GM19468 (cell line): ENCODE measurements around the gene WDR87.
"Not testable (repeated sequence)": the region's sequence is repeated elsewhere in the genome, so short reads cannot be mapped to it uniquely, and the experiment has no call there.

Experiments used
- ATAC-seq: cut with Tn5 transposase; IDR thresholded peaks from one replicate; pipeline ENCODE4 v1.9.1; 2021; ENCODE audit warnings: mild to moderate bottlenecking, moderate library complexity, moderate number of reproducible peaks; ENCODE audit not compliant: unreplicated experiment; ENCODE audit errors: extremely low read depth

WDR87 gene

GRCh38 chr19:37931881-37932655 is 25.7 kb upstream of the WDR87 start:
- ATAC-seq, result no peak

DNA sequence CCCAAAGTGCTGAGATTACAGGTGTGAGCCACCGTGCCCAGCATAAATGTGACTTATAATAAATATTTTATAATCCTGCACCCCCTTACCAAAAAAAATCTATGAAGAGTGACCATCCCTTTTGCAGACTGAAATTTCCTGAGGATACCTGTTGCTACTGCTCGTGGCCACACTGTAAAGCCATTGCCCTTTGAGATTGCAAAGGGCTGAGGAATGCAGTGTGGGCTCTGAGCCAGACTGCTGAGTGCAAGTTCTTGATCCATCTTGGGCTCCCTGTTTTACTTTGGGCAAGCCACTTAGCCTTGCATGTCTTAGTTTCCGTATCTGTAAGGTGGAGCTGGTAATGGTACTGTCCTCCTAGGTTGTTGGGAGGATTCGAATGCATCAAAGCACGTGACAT is 24.0 kb upstream of the WDR87 start:
- no peak for ATAC-seq

DNA sequence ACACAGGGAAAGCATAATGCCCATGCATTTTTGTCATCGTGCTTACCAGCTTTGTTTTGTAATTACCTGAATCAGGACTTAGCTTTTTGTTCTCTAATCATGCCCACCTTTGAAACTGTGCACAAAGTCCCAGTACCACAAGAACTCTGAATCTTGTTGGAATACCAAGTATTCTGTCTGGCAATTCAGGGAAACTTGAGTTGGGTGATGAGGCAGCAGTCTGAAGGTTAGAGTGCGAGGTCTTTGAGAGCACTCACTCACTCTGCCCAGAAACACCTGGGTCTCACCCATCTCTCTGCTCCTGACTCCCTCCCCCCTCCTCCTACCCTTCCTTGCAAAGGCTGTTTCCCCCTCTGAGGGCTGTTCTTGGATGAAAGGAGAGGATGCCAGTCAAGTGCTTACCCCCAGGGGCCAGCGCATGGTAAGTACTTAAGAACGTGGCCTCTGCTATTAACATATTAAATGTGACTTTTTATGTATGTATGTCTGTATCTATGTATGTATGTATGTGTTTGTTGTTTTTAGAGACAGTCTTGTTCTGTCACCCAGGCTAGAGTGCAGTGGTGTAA is 23.0 kb upstream of the WDR87 start:
- no peak for ATAC-seq

DNA sequence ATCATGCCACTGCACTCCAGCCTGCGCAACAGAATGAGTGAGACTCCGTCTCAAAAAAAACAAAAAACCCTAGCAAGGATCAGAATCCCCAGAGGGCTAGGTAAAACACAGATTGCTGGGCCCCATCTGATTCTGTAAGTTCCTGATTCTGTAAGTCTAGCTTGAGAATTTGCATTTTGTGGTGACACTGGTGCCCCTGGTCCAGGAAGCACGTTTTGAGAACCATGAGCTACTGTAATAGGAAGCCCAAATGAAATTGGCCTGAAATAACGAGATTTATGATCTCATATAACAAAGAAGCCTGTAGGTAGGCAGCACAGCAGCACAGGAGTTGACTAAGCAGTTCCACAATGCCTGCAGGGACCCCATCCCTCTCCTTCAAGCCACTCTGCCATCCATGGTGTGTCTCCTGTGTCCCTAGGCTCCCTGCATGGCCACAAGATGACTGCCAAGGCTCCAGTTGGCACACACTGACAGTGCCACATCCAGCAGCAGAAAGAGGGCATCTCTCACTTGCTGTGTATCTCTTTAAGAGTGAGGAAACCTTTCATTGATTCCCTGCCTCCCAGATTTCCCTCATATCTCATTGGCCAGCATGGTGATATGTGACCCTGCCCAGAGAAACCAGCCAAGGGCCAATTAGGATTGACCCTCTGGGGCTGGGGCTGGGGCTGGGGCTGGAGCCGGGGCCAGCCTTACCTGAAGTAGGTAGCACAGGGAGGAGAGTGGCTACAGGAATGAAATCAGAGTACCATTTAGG is 22.3 kb upstream of the WDR87 start:
- ATAC-seq, result peak; percentile 65

GRCh38 chr19:37926711-37927110 is 20.3 kb upstream of the WDR87 start:
- no peak for ATAC-seq

DNA sequence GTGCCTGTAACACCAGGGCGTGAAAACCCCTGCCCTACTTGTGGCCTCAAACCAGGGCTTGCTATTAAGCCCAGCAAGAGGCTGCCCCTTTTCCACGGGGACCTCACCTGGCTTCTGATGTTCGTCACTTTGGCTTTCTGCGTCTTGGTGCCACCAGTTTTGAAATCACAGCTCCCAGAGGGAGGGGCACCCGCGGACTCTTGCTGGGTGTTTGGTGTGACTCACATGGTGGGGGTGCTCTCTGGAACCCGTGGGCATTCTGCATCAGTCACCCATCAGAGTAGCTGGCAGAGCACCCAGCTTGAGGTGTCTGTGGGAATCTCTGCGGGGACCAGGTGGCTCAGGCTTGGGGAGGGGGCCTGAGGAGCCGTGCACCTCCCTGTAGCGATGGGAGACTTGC is 19.9 kb upstream of the WDR87 start:
- ATAC-seq, result no peak

DNA sequence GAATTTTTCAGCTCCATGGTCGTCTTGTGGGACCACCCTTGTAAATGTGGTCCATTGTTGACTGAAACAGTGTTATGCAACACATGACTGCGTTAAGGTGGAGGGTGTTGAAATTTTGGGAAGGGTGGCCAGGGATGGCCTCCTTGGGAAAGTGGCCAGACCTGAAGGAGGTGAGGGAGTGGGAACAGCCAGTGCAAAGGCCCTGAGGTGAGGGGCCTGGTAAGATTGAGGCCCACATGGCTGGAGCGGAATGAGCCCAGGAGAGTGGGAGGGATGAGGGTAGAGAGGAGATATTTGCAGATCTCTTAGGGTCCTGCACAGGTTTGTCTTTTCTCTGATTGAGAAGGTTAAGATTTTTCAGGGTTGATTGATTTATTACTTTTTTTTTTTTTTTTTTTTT is 18.8 kb upstream of the WDR87 start:
- ATAC-seq, result no peak

- ATAC-seq, result not testable (repeated sequence)
These were observed 18.2 kb upstream of the WDR87 start for GRCh38 chr19:37924573-37924972.

GRCh38 chr19:37920591-37921450 is 14.4 kb upstream of the WDR87 start:
- no peak for ATAC-seq

GRCh38 chr19:37914908-37915307 is 8.5 kb upstream of the WDR87 start:
- ATAC-seq, result no peak

GRCh38 chr19:37909661-37910199 is 3.3 kb upstream of the WDR87 start:
- no peak for ATAC-seq

- no peak for ATAC-seq
These were observed 1.5 kb upstream of the WDR87 start for GRCh38 chr19:37907735-37908455.

GRCh38 chr19:37906869-37907734 is 708 bp upstream of the WDR87 start, which contains the start of gene SIPA1L3:
TSS of gene SIPA1L3 (plus strand) at chr19:37907208. CDS start at chr19:38081566, 174,358 bp downstream.
- peak; percentile 93 for ATAC-seq

DNA sequence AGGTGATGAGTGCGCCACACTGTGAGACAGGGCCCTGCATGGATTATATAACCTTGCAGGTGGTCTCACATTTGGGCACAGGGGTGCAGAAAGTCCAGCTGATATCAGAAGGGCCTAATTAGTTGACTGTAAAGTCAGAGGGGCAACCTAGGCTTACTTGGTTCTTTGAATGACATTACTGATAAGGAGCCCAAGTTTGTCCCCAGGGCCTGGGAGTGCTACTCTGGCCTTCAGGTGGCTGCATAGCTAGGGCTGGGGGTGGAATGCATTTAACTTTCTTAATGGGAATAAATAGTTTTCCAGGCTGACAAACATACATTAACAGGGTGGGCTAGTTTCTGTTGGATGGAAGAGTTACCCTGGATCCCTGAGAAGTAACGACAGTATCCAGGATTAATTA is 3.3 kb downstream of the WDR87 start:
- ATAC-seq, result no peak

DNA sequence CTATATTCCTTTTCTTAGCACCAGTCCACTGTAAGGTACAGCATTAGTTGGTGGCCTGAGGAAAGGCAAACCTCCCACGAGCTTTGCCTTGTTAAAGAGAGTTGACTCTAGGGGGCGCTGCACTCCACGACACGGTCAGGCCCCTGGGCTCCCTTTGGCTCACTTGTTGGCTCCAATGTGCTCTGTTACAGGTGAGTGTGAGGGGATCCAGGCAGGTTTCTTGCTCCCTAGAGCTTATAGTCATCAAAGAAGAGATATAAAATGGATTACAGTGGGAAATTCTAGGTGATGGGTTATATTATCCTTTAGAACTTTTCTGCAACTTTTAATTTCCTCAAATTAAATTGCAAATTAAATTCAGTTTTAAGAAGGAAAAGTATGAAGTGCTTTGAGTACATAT is 3.7 kb downstream of the WDR87 start:
- ATAC-seq, result no peak

DNA sequence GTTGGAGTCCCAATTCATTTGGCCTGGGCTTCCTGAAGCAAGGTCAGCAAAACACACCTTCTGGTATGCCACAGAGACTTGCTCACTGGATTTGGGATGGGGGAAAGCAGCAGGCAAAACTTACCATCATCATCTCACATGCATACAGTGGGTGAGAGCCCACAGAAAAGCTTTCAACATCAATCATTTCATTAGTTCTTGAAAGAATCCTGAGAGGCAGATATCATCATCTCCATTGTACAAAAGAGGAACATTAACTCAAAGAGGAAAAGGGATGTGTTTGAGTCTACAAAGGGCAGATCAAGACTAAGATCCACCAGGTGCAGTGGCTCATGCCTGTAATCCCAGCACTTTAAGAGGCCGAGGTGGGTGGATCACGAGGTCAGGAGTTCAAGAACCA is 6.4 kb downstream of the WDR87 start:
- ATAC-seq, result no peak

DNA sequence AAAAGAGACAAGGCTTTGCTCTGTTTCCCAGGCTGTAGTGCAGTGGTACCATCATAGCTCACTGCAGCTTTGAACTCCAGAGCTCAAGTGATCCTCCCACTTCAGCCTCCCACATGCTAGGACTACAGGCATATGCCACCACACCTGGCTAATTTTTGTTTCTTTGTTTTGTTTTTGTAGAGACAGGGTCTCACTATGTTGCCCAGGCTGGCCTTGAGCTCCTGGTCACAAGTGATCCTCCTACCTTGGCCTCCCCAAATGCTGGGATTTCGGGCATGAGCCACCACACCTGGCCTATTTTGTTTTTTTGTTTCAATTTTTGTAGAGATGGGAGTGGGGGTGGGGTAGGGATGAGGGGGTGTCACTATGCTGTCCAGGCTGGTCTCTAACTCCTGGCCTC is 6.9 kb downstream of the WDR87 start:
- ATAC-seq, result no peak

DNA sequence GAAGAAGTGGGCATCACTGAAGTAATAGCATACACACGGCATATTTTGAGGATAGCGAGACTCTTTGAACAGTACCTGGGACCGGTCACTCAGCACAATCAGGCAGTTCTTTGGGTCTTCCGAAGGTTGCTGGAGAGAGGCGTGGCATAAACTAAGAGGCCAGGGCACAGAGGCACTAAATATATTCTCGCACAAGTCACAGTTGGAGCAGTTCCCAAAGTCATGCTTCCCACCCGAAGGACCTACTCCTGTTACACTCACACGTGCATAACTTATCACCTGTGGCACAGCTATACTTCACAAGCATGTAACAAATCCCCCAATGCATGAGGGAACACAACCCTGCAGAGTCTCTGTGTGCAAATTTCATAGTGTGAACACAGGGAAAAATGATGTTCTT is 10.2 kb downstream of the WDR87 start:
- ATAC-seq, result no peak
